GM23338 (cell line): ENCODE data around the gene OR51E1. TPM values are rescaled to one million over a fixed set of nuclear protein-coding genes. Genes with fewer than 3 reads are reported as not detected.

ENCODE experiments used
- ATAC-seq: fragments of 200-7000 bp; cut with Tn5 transposase; 3 replicates; pipeline ENCODE4 v1.9.1; 2020
- DNase-seq: peaks from one replicate; pipeline ENCODE4 v3.0.0-alpha.2; 2015; ENCODE audit warnings: low spot score
- H2AFZ ChIP-seq: fragments of 200-600 bp; sonication (generic); 2 replicates; pipeline ENCODE4 v1.8.0; 2016; ENCODE audit warnings: antibody characterized with exemption, mild to moderate bottlenecking, moderate library complexity
- H3F3A ChIP-seq: fragments of 200-600 bp; sonication (generic); replicated peaks from 2 replicates; pipeline ENCODE4 v1.8.0; 2017; ENCODE audit warnings: antibody characterized with exemption, mixed run types, low read depth
- H3K27ac ChIP-seq: fragments of 200-600 bp; sonication (generic); 2 replicates; pipeline ENCODE4 v1.6.1; 2016; ENCODE audit warnings: low read depth
- H3K27me3 ChIP-seq: fragments of 200-600 bp; sonication (generic); 2 replicates; pipeline ENCODE4 v1.8.0; 2016; ENCODE audit warnings: mild to moderate bottlenecking, mixed run types, moderate library complexity; ENCODE audit not compliant: insufficient read depth
- H3K36me3 ChIP-seq: fragments of 200-600 bp; sonication (generic); 2 replicates; pipeline ENCODE4 v1.8.0; 2016; ENCODE audit warnings: mild to moderate bottlenecking; ENCODE audit not compliant: insufficient read depth
- H3K4me1 ChIP-seq: fragments of 200-600 bp; sonication (generic); 2 replicates; pipeline ENCODE4 v1.8.0; 2016; ENCODE audit warnings: mild to moderate bottlenecking, moderate library complexity; ENCODE audit not compliant: insufficient read depth
- H3K4me2 ChIP-seq: fragments of 200-600 bp; sonication (generic); 2 replicates; pipeline ENCODE4 v1.7.1; 2017; ENCODE audit warnings: mixed run types
- H3K4me3 ChIP-seq: fragments of 200-600 bp; sonication (generic); 2 replicates; pipeline ENCODE4 v1.6.1; 2016; ENCODE audit warnings: mixed run types
- H3K79me2 ChIP-seq: fragments of 200-600 bp; sonication (generic); replicated peaks from 2 replicates; pipeline ENCODE4 v1.8.0; 2017; ENCODE audit warnings: mild to moderate bottlenecking; ENCODE audit not compliant: insufficient read depth
- H3K9me2 ChIP-seq: fragments of 200-600 bp; sonication (generic); 2 replicates; pipeline ENCODE4 v1.8.0; 2017; ENCODE audit not compliant: insufficient read depth
- H4K20me1 ChIP-seq: fragments of 200-600 bp; sonication (generic); replicated peaks from 2 replicates; pipeline ENCODE4 v1.8.0; 2017; ENCODE audit warnings: mild to moderate bottlenecking; ENCODE audit not compliant: insufficient read depth
- H3K27ac Mint-ChIP-seq: 2 replicates; pipeline ENCODE4 v1.8.0; 2020; ENCODE audit warnings: inconsistent platforms, mild to moderate bottlenecking, moderate library complexity, mixed read lengths
- H3K27me3 Mint-ChIP-seq: 3 replicates; pipeline ENCODE4 v1.8.0; 2022; ENCODE audit warnings: low read depth, mild to moderate bottlenecking, moderate library complexity, mixed read lengths, inconsistent platforms; ENCODE audit not compliant: insufficient read depth, poor library complexity
- H3K36me3 Mint-ChIP-seq: 3 replicates; pipeline ENCODE4 v1.8.0; 2021; ENCODE audit warnings: low read depth, mild to moderate bottlenecking, inconsistent platforms, moderate library complexity, mixed read lengths
- H3K4me1 Mint-ChIP-seq: 3 replicates; pipeline ENCODE4 v1.8.0; 2020; ENCODE audit warnings: mild to moderate bottlenecking, inconsistent platforms, mixed read lengths
- H3K4me3 Mint-ChIP-seq: 3 replicates; pipeline ENCODE4 v1.8.0; 2021; ENCODE audit warnings: moderate library complexity, mild to moderate bottlenecking, inconsistent platforms, mixed read lengths
- H3K9me3 Mint-ChIP-seq: 3 replicates; pipeline ENCODE4 v1.8.0; 2020; ENCODE audit warnings: moderate library complexity, mild to moderate bottlenecking, inconsistent platforms, mixed read lengths
- EZH2 ChIP-seq: fragments of 200-600 bp; sonication (generic); IDR thresholded peaks from one replicate; pipeline ENCODE4 v1.8.0; 2017; ENCODE audit warnings: antibody characterized with exemption, mild to moderate bottlenecking, low read depth; ENCODE audit not compliant: unreplicated experiment
- EZH2phosphoT487 ChIP-seq: fragments of 200-600 bp; sonication (generic); IDR thresholded peaks from one replicate; pipeline ENCODE4 v1.8.1; 2018; ENCODE audit warnings: antibody characterized with exemption; ENCODE audit not compliant: unreplicated experiment
- JUNB ChIP-seq: IDR thresholded peaks from one replicate; pipeline ENCODE4 v1.6.1; 2016; ENCODE audit warnings: antibody characterized with exemption; ENCODE audit not compliant: unreplicated experiment
- NANOG ChIP-seq: IDR thresholded peaks from 2 replicates; pipeline ENCODE4 v1.6.1; 2016; ENCODE audit warnings: antibody characterized with exemption, borderline replicate concordance
- POLR2AphosphoS5 ChIP-seq: IDR thresholded peaks from 2 replicates; pipeline ENCODE4 v1.6.1; 2016; ENCODE audit warnings: antibody characterized with exemption, low read depth
- STAT1 ChIP-seq: IDR thresholded peaks from one replicate; pipeline ENCODE4 v1.6.1; 2016; ENCODE audit warnings: antibody characterized with exemption; ENCODE audit not compliant: unreplicated experiment
- ZNF114 ChIP-seq: fragments of 250-450 bp; sonication (Bioruptor Pico); IDR thresholded peaks from 2 replicates; pipeline ENCODE4 v1.5.0; 2020; ENCODE audit warnings: mild to moderate bottlenecking, moderate library complexity
- ZNF331 ChIP-seq: fragments of 250-450 bp; sonication (Bioruptor Pico); IDR thresholded peaks from 2 replicates; pipeline ENCODE4 v1.5.0; 2020; ENCODE audit warnings: low read depth, mild to moderate bottlenecking, moderate library complexity
- polyA plus RNA-seq: library from polyadenylated mRNA; unstranded; fragments of >200 nt; fragmentation: Nextera tagmentation; extraction: Ambion mirVana; gene quantifications from 2 replicates; pipeline ENCODE4 v1.2.1, GENCODE V29; 2016
- total RNA-seq: library from RNA; depleted of rRNA; stranded (reverse); fragments of >200 nt; shearing (Covaris generic); gene quantifications from 2 replicates; pipeline ENCODE4 v1.2.3, GENCODE V29; 2014
- TF ChIP-seq, protein P1 (sequence below): IDR thresholded peaks from 2 replicates; pipeline ENCODE4 v1.6.1; 2016; ENCODE audit warnings: antibody characterized with exemption
- TF ChIP-seq, protein P2 (sequence below): IDR thresholded peaks from one replicate; pipeline ENCODE4 v1.6.1; 2018; ENCODE audit warnings: antibody characterized with exemption; ENCODE audit not compliant: unreplicated experiment
- TF ChIP-seq, protein P3 (sequence below), 2 experiments: fragments of 200-600 bp in 1 of 2; sonication (generic) in 1 of 2; conservative IDR thresholded peaks; 2 replicates each; pipeline versions ENCODE4 v1.5.1 to v1.6.1; 2016 to 2017; ENCODE audit warnings: antibody characterized with exemption in 2 of 2, low read depth in 2 of 2, mild to moderate bottlenecking in 2 of 2, moderate library complexity in 1 of 2

OR51E1 gene
- total and polyA plus RNA-seq, 2 experiments from 2014 or later = not detected

DNA sequence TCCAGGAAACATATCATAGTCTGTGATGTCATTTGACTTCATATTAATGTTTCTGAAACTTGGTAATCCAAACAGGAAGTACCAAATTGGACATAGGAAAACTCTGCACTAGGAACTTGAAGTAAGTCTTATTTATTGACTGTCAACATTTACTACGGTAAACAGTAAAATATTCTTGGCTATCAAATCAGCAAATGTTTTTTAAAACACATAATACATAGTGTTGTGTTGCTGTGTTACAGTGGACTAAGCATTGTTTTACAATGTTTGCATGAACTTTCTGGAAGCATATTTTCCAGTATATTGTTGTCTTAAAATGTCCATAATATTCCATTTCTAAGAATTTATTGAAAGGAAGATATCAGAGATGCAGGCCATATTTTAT is 56.6 kb downstream of the OR51E1 start (continued):
- TF ChIP-seq, protein P1, sequence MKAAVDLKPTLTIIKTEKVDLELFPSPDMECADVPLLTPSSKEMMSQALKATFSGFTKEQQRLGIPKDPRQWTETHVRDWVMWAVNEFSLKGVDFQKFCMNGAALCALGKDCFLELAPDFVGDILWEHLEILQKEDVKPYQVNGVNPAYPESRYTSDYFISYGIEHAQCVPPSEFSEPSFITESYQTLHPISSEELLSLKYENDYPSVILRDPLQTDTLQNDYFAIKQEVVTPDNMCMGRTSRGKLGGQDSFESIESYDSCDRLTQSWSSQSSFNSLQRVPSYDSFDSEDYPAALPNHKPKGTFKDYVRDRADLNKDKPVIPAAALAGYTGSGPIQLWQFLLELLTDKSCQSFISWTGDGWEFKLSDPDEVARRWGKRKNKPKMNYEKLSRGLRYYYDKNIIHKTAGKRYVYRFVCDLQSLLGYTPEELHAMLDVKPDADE = no peak
- no peak for TF ChIP-seq POLR2AphosphoS5
- no peak for TF ChIP-seq EZH2phosphoT487
- no peak for TF ChIP-seq ZNF114
- TF ChIP-seq JUNB = no peak
- no peak for TF ChIP-seq ZNF331 (CRISPR knock-in tag)
- no peak for TF ChIP-seq EZH2
- TF ChIP-seq, protein P2, sequence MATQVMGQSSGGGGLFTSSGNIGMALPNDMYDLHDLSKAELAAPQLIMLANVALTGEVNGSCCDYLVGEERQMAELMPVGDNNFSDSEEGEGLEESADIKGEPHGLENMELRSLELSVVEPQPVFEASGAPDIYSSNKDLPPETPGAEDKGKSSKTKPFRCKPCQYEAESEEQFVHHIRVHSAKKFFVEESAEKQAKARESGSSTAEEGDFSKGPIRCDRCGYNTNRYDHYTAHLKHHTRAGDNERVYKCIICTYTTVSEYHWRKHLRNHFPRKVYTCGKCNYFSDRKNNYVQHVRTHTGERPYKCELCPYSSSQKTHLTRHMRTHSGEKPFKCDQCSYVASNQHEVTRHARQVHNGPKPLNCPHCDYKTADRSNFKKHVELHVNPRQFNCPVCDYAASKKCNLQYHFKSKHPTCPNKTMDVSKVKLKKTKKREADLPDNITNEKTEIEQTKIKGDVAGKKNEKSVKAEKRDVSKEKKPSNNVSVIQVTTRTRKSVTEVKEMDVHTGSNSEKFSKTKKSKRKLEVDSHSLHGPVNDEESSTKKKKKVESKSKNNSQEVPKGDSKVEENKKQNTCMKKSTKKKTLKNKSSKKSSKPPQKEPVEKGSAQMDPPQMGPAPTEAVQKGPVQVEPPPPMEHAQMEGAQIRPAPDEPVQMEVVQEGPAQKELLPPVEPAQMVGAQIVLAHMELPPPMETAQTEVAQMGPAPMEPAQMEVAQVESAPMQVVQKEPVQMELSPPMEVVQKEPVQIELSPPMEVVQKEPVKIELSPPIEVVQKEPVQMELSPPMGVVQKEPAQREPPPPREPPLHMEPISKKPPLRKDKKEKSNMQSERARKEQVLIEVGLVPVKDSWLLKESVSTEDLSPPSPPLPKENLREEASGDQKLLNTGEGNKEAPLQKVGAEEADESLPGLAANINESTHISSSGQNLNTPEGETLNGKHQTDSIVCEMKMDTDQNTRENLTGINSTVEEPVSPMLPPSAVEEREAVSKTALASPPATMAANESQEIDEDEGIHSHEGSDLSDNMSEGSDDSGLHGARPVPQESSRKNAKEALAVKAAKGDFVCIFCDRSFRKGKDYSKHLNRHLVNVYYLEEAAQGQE = no peak
- no peak for TF ChIP-seq STAT1

DNA sequence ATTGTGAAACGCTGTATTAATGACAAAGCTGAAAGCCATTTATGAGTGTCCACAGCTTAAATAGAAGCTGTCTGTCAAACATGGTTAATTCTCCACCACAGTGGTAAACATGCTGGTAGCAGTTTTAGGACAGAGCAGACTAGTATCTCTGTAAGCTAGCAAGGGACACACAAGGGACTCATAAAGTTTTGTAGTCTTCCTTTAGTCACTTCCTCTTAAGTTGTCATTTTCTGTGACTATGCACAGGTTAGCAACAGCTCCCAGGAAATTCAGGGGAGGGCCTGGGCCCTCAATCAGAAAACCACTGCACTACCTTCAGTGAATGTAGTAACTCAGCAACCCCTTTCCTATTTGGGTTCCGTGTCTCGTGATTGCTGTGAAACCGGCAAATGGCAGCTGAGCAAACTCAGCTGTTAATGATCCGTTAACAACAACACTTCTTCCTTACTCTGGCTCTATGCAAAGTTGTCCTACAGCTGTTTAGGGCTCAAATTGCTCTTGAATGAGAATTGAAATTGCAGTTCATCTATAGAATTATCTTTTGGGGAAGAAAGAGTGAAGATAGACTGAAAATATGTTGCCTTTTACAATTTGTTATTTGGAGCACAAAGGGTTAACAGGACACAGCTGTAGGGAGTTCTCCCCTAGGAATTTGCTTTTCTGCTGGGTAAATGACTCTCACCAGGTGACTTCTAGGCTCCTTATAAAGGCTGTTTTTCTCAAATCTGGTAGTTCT is 60.4 kb downstream of the OR51E1 start, which contains the start of gene MMP26:
MMP26 (plus strand) TSS at position 731 of the 736 bp plus-strand sequence.
- H3K4me2 ChIP-seq = peak within 1 kb of the TSS; percentile 64
- peak within 1 kb of the TSS; percentile 26; the same call in 1 of the 2 replicates for H3K4me3 ChIP-seq
- H3K27ac ChIP-seq = peak within 1 kb of the TSS; percentile 67
- TF ChIP-seq, protein P3, sequence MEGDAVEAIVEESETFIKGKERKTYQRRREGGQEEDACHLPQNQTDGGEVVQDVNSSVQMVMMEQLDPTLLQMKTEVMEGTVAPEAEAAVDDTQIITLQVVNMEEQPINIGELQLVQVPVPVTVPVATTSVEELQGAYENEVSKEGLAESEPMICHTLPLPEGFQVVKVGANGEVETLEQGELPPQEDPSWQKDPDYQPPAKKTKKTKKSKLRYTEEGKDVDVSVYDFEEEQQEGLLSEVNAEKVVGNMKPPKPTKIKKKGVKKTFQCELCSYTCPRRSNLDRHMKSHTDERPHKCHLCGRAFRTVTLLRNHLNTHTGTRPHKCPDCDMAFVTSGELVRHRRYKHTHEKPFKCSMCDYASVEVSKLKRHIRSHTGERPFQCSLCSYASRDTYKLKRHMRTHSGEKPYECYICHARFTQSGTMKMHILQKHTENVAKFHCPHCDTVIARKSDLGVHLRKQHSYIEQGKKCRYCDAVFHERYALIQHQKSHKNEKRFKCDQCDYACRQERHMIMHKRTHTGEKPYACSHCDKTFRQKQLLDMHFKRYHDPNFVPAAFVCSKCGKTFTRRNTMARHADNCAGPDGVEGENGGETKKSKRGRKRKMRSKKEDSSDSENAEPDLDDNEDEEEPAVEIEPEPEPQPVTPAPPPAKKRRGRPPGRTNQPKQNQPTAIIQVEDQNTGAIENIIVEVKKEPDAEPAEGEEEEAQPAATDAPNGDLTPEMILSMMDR (conservative IDR thresholded peaks at IDR 0.05; ENCODE audit: low read depth in 2 of 2) = no peak
- no peak for TF ChIP-seq ZNF114
- TF ChIP-seq NANOG = no peak
- no peak for TF ChIP-seq JUNB
- TF ChIP-seq POLR2AphosphoS5 = no peak
- no peak for TF ChIP-seq EZH2
- TF ChIP-seq, protein P2 = no peak
- no peak for TF ChIP-seq ZNF331 (CRISPR knock-in tag)

More for the DNA sequence above, 60.4 kb downstream of the OR51E1 start, which contains the start of gene MMP26:
- H3K27me3 ChIP-seq = no peaks in the 10 kb centered on the region
- Mint-ChIP-seq H3K27me3 (no peaks in the 10 kb centered on the region), H3K4me3 (peak within 1 kb of the TSS; percentile 50), H3K4me1 (peaks cover 25% of the 10 kb centered on the region; the same call in 2 of the 3 replicates), H3K27ac (peak within 1 kb of the TSS; percentile 80), H3K36me3 (no peaks in the 10 kb centered on the region), H3K9me3 (no peaks in the 10 kb centered on the region)
- peak; percentile 92 for ATAC-seq
- H3K36me3 ChIP-seq = no peaks in the 10 kb centered on the region
- peak; percentile 69 for DNase-seq
- peak within 1 kb of the TSS; percentile 88 for H2AFZ ChIP-seq
- H4K20me1 ChIP-seq = no peaks in the 10 kb centered on the region
- peaks cover 17% of the 10 kb centered on the region for H3K4me1 ChIP-seq
- H3F3A ChIP-seq = no peaks in the 10 kb centered on the region
- H3K9me2 ChIP-seq = no peaks in the 10 kb centered on the region
- H3K79me2 ChIP-seq = no peaks in the 10 kb centered on the region
